ENCODE results near the gene CNTNAP3.
"Not testable (repeated sequence)": the region's sequence is repeated elsewhere in the genome, so short reads cannot be mapped to it uniquely, and the experiment has no call there.

CNTNAP3 gene

GRCh38 chr9:39097208-39097607 lies 190.8 kb downstream of the CNTNAP3 start:
- H3K9me3 Mint-ChIP-seq (ENCODE audit: low read depth); H3K4me3 Mint-ChIP-seq; H3K27ac Mint-ChIP-seq; H3K27me3 Mint-ChIP-seq; H3K36me3 Mint-ChIP-seq; H3K4me1 Mint-ChIP-seq (ENCODE audit: low read depth): not testable (repeated sequence)

GRCh38 chr9:39085311-39085710 lies 202.7 kb downstream of the CNTNAP3 start:
- H3K27ac Mint-ChIP-seq; H3K9me3 Mint-ChIP-seq (ENCODE audit: low read depth); H3K36me3 Mint-ChIP-seq; H3K4me3 Mint-ChIP-seq; H3K27me3 Mint-ChIP-seq; H3K4me1 Mint-ChIP-seq (ENCODE audit: low read depth): not testable (repeated sequence)

GRCh38 chr9:39082574-39082973 lies 205.4 kb downstream of the CNTNAP3 start:
- H3K27ac Mint-ChIP-seq; H3K4me3 Mint-ChIP-seq; H3K27me3 Mint-ChIP-seq; H3K9me3 Mint-ChIP-seq (ENCODE audit: low read depth); H3K4me1 Mint-ChIP-seq (ENCODE audit: low read depth); H3K36me3 Mint-ChIP-seq: not testable (repeated sequence)

- peaks cover 11% of the 10 kb centered on the region for H3K27me3 Mint-ChIP-seq
- H3K36me3 Mint-ChIP-seq; H3K9me3 Mint-ChIP-seq (ENCODE audit: low read depth); H3K27ac Mint-ChIP-seq; H3K4me3 Mint-ChIP-seq; H3K4me1 Mint-ChIP-seq (ENCODE audit: low read depth): not testable (repeated sequence)
Measured at GRCh38 chr9:39080081-39080480, 207.9 kb downstream of the CNTNAP3 start.

- not testable (repeated sequence) for H3K9me3 Mint-ChIP-seq (ENCODE audit: low read depth); H3K4me3 Mint-ChIP-seq; H3K4me1 Mint-ChIP-seq (ENCODE audit: low read depth)
Measured at GRCh38 chr9:39078621-39079256, 209.2 kb downstream of the CNTNAP3 start.

GRCh38 chr9:39073537-39073936 lies 214.4 kb downstream of the CNTNAP3 start:
- not testable (repeated sequence) for H3K27me3 Mint-ChIP-seq; H3K36me3 Mint-ChIP-seq; H3K9me3 Mint-ChIP-seq (ENCODE audit: low read depth)

More at GRCh38 chr9:39078621-39079256, 209.2 kb downstream of the CNTNAP3 start:
- H3K36me3 Mint-ChIP-seq, H3K27ac Mint-ChIP-seq: not testable (repeated sequence)
- peaks cover 11% of the 10 kb centered on the region for H3K27me3 Mint-ChIP-seq

GRCh38 chr9:39067683-39068082 lies 220.3 kb downstream of the CNTNAP3 start:
- H3K27ac Mint-ChIP-seq; H3K4me3 Mint-ChIP-seq; H3K9me3 Mint-ChIP-seq (ENCODE audit: low read depth); H3K36me3 Mint-ChIP-seq; H3K4me1 Mint-ChIP-seq (ENCODE audit: low read depth); H3K27me3 Mint-ChIP-seq: not testable (repeated sequence)

More at GRCh38 chr9:39073537-39073936, 214.4 kb downstream of the CNTNAP3 start:
- not testable (repeated sequence) for H3K4me1 Mint-ChIP-seq (ENCODE audit: low read depth); H3K27ac Mint-ChIP-seq; H3K4me3 Mint-ChIP-seq

GRCh38 chr9:39062966-39063365 lies 225.0 kb downstream of the CNTNAP3 start:
- H3K9me3 Mint-ChIP-seq (ENCODE audit: low read depth); H3K4me1 Mint-ChIP-seq (ENCODE audit: low read depth); H3K27ac Mint-ChIP-seq; H3K4me3 Mint-ChIP-seq; H3K36me3 Mint-ChIP-seq; H3K27me3 Mint-ChIP-seq: not testable (repeated sequence)

- not testable (repeated sequence) for H3K9me3 Mint-ChIP-seq (ENCODE audit: low read depth); H3K36me3 Mint-ChIP-seq; H3K4me1 Mint-ChIP-seq (ENCODE audit: low read depth); H3K27ac Mint-ChIP-seq; H3K4me3 Mint-ChIP-seq; H3K27me3 Mint-ChIP-seq
Measured at GRCh38 chr9:39054453-39054852, 233.5 kb downstream of the CNTNAP3 start.

GRCh38 chr9:39046833-39047232 lies 241.1 kb downstream of the CNTNAP3 start:
- not testable (repeated sequence) for H3K27ac Mint-ChIP-seq; H3K36me3 Mint-ChIP-seq; H3K4me1 Mint-ChIP-seq (ENCODE audit: low read depth); H3K27me3 Mint-ChIP-seq; H3K9me3 Mint-ChIP-seq (ENCODE audit: low read depth); H3K4me3 Mint-ChIP-seq

- not testable (repeated sequence) for H3K9me3 Mint-ChIP-seq (ENCODE audit: low read depth); H3K27me3 Mint-ChIP-seq; H3K27ac Mint-ChIP-seq; H3K36me3 Mint-ChIP-seq; H3K4me1 Mint-ChIP-seq (ENCODE audit: low read depth); H3K4me3 Mint-ChIP-seq
Measured at GRCh38 chr9:39042352-39042803, 245.6 kb downstream of the CNTNAP3 start.

- not testable (repeated sequence) for H3K4me1 Mint-ChIP-seq (ENCODE audit: low read depth)
Measured at GRCh38 chr9:39041774-39042173, 246.2 kb downstream of the CNTNAP3 start.

GRCh38 chr9:39039148-39039547 lies 248.8 kb downstream of the CNTNAP3 start:
- H3K4me1 Mint-ChIP-seq (ENCODE audit: low read depth); H3K4me3 Mint-ChIP-seq; H3K9me3 Mint-ChIP-seq (ENCODE audit: low read depth); H3K27me3 Mint-ChIP-seq; H3K27ac Mint-ChIP-seq; H3K36me3 Mint-ChIP-seq: not testable (repeated sequence)

More at GRCh38 chr9:39041774-39042173, 246.2 kb downstream of the CNTNAP3 start:
- H3K27me3 Mint-ChIP-seq; H3K27ac Mint-ChIP-seq; H3K36me3 Mint-ChIP-seq; H3K9me3 Mint-ChIP-seq (ENCODE audit: low read depth); H3K4me3 Mint-ChIP-seq: not testable (repeated sequence)

GRCh38 chr9:39038221-39038620 lies 249.7 kb downstream of the CNTNAP3 start:
- H3K4me1 Mint-ChIP-seq (ENCODE audit: low read depth); H3K27me3 Mint-ChIP-seq; H3K9me3 Mint-ChIP-seq (ENCODE audit: low read depth); H3K4me3 Mint-ChIP-seq; H3K36me3 Mint-ChIP-seq; H3K27ac Mint-ChIP-seq: not testable (repeated sequence)

- H3K4me1 Mint-ChIP-seq (ENCODE audit: low read depth); H3K9me3 Mint-ChIP-seq (ENCODE audit: low read depth); H3K36me3 Mint-ChIP-seq; H3K27ac Mint-ChIP-seq; H3K27me3 Mint-ChIP-seq; H3K4me3 Mint-ChIP-seq: not testable (repeated sequence)
Measured at GRCh38 chr9:39033849-39034248, 254.1 kb downstream of the CNTNAP3 start.

GRCh38 chr9:39030204-39031019 lies 257.6 kb downstream of the CNTNAP3 start:
- not testable (repeated sequence) for H3K4me1 Mint-ChIP-seq (ENCODE audit: low read depth); H3K36me3 Mint-ChIP-seq; H3K9me3 Mint-ChIP-seq (ENCODE audit: low read depth); H3K27me3 Mint-ChIP-seq; H3K4me3 Mint-ChIP-seq; H3K27ac Mint-ChIP-seq

All from activated naive CD8-positive, alpha-beta T cell (primary cell).